Vagina (tissue), 2 donors: Measurements from ENCODE around the gene CCNDBP1.

Source experiments
- POLR2A ChIP-seq, 2 donors: fragments of 450-650 bp; IDR thresholded peaks; one replicate each; pipeline ENCODE4 v1.6.1; 2017; ENCODE audit warnings: antibody characterized with exemption in 2 of 2, mild to moderate bottlenecking in 2 of 2, moderate library complexity in 2 of 2
- TF ChIP-seq, protein P1 (sequence below), 3 experiments: fragments of 450-650 bp in 2 of 3; fragments of 200-600 bp in 1 of 3; sonication (generic) in 1 of 3; IDR thresholded peaks; one replicate each; pipeline ENCODE4 v1.5.1; 2017 to 2019; ENCODE audit warnings: antibody characterized with exemption in 3 of 3, mild to moderate bottlenecking in 2 of 3, moderate library complexity in 2 of 3

DNA sequence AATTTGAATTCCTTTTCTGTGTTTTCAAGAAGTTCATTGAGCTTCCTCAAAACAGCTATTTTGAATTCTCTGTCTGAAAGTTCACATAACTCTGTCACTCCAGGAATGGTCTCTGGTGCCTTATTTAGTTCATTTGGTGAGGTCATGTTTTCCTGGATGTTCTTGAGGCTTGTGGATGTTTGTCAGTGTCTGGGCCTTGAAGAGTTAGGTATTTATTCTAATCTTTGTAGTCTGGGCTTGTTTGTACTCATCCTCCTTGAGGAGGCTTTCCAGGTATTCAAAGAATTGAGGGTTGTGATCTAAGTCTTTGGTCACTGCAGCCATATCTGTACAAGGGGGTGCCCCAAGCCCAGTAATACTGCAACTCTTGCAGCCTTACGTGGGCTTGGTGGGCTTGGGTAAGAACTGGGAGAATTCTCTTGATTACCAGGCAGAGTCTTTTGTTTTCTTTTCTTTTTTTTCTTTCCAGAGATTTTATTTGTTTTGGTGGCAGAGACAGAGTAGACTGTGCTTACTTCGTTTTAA, 19.3 kb upstream of the CCNDBP1 start:
- TF ChIP-seq, protein P1, sequence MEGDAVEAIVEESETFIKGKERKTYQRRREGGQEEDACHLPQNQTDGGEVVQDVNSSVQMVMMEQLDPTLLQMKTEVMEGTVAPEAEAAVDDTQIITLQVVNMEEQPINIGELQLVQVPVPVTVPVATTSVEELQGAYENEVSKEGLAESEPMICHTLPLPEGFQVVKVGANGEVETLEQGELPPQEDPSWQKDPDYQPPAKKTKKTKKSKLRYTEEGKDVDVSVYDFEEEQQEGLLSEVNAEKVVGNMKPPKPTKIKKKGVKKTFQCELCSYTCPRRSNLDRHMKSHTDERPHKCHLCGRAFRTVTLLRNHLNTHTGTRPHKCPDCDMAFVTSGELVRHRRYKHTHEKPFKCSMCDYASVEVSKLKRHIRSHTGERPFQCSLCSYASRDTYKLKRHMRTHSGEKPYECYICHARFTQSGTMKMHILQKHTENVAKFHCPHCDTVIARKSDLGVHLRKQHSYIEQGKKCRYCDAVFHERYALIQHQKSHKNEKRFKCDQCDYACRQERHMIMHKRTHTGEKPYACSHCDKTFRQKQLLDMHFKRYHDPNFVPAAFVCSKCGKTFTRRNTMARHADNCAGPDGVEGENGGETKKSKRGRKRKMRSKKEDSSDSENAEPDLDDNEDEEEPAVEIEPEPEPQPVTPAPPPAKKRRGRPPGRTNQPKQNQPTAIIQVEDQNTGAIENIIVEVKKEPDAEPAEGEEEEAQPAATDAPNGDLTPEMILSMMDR (IDR thresholded peaks at IDR 0.05), result no peak
- no peak for TF ChIP-seq POLR2A (IDR thresholded peaks at IDR 0.05)
